A549 (cell line): Measurements from ENCODE around the gene TCN1.

ENCODE experiments used
- CHD4 ChIP-seq: fragments of 200-600 bp; sonication (generic); IDR thresholded peaks from 2 replicates; pipeline ENCODE4 v1.6.1; 2016; ENCODE audit warnings: antibody characterized with exemption, mild to moderate bottlenecking, borderline replicate concordance
- CTCF ChIP-seq: fragments of >200 bp; sonication (Bioruptor Twin); formaldehyde crosslinking; IDR thresholded peaks from 3 replicates; pipeline ENCODE4 v1.5.1; 2016
- ELK1 ChIP-seq: fragments of 150-350 bp; IDR thresholded peaks from 2 replicates; pipeline ENCODE4 v1.6.1; 2014; ENCODE audit warnings: low read depth, mild to moderate bottlenecking, low read length
- JUN ChIP-seq, 2 experiments: fragments of >200 bp; sonication (Bioruptor Twin); formaldehyde crosslinking; IDR thresholded peaks; 2 replicates in 1 of 2; 3 replicates in 1 of 2; pipeline ENCODE4 v1.6.1; 2016 to 2017
- JUNB ChIP-seq: fragments of >200 bp; sonication (Bioruptor Twin); formaldehyde crosslinking; IDR thresholded peaks from 2 replicates; pipeline ENCODE4 v1.6.1; 2016
- KDM1A ChIP-seq: fragments of 200-600 bp; sonication (generic); IDR thresholded peaks from 2 replicates; pipeline ENCODE4 v1.6.1; 2016; ENCODE audit warnings: low read depth, mild to moderate bottlenecking
- MAX ChIP-seq: IDR thresholded peaks from 2 replicates; pipeline ENCODE4 v1.6.1; 2012
- NPAS2 ChIP-seq: fragments of 250-450 bp; sonication (Bioruptor Pico); IDR thresholded peaks from 2 replicates; pipeline ENCODE4 v1.8.0; 2022; ENCODE audit warnings: mild to moderate bottlenecking, moderate library complexity, borderline replicate concordance
- POLR2A ChIP-seq: IDR thresholded peaks from 2 replicates; pipeline ENCODE4 v1.6.1; 2012; ENCODE audit warnings: mild to moderate bottlenecking, low read length
- POLR2AphosphoS2 ChIP-seq: conservative IDR thresholded peaks from 2 replicates; pipeline ENCODE4 v1.6.1; 2012; ENCODE audit warnings: low read length, improper control_type of control experiment, inconsistent platforms
- RAD21 ChIP-seq, 2 experiments: fragments of >200 bp in 1 of 2; sonication (Bioruptor Twin) in 1 of 2; formaldehyde crosslinking in 1 of 2; IDR thresholded peaks in 1 of 2; conservative IDR thresholded peaks in 1 of 2; 2 replicates in 1 of 2; 3 replicates in 1 of 2; pipeline ENCODE4 v1.6.1; 2012 to 2018; ENCODE audit warnings: inconsistent platforms in 1 of 2
- SREBF2 ChIP-seq: fragments of 450-650 bp; IDR thresholded peaks from 2 replicates; pipeline ENCODE4 v1.6.1; 2014; ENCODE audit warnings: mild to moderate bottlenecking, moderate library complexity
- TF ChIP-seq, protein P1 (sequence below): IDR thresholded peaks from 2 replicates; pipeline ENCODE4 v1.6.1; 2012
- TF ChIP-seq, protein P2 (sequence below): fragments of 200-600 bp; sonication (generic); IDR thresholded peaks from 2 replicates; pipeline ENCODE4 v1.6.1; 2016; ENCODE audit warnings: antibody characterized with exemption, mild to moderate bottlenecking, moderate library complexity

- TF ChIP-seq, protein P1, sequence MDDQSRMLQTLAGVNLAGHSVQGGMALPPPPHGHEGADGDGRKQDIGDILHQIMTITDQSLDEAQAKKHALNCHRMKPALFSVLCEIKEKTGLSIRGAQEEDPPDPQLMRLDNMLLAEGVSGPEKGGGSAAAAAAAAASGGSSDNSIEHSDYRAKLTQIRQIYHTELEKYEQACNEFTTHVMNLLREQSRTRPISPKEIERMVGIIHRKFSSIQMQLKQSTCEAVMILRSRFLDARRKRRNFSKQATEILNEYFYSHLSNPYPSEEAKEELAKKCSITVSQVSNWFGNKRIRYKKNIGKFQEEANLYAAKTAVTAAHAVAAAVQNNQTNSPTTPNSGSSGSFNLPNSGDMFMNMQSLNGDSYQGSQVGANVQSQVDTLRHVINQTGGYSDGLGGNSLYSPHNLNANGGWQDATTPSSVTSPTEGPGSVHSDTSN, result no peak
- TF ChIP-seq JUNB, result no peak
- TF ChIP-seq NPAS2 (CRISPR knock-in tag), result no peak
- TF ChIP-seq POLR2A, result no peak
- TF ChIP-seq, protein P2, sequence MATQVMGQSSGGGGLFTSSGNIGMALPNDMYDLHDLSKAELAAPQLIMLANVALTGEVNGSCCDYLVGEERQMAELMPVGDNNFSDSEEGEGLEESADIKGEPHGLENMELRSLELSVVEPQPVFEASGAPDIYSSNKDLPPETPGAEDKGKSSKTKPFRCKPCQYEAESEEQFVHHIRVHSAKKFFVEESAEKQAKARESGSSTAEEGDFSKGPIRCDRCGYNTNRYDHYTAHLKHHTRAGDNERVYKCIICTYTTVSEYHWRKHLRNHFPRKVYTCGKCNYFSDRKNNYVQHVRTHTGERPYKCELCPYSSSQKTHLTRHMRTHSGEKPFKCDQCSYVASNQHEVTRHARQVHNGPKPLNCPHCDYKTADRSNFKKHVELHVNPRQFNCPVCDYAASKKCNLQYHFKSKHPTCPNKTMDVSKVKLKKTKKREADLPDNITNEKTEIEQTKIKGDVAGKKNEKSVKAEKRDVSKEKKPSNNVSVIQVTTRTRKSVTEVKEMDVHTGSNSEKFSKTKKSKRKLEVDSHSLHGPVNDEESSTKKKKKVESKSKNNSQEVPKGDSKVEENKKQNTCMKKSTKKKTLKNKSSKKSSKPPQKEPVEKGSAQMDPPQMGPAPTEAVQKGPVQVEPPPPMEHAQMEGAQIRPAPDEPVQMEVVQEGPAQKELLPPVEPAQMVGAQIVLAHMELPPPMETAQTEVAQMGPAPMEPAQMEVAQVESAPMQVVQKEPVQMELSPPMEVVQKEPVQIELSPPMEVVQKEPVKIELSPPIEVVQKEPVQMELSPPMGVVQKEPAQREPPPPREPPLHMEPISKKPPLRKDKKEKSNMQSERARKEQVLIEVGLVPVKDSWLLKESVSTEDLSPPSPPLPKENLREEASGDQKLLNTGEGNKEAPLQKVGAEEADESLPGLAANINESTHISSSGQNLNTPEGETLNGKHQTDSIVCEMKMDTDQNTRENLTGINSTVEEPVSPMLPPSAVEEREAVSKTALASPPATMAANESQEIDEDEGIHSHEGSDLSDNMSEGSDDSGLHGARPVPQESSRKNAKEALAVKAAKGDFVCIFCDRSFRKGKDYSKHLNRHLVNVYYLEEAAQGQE, result no peak
- no peak for TF ChIP-seq KDM1A
- no peak for TF ChIP-seq JUN (IDR thresholded peaks at IDR 0.05)
- TF ChIP-seq MAX, result no peak
- TF ChIP-seq CTCF, result no peak
- no peak for TF ChIP-seq RAD21 (conservative IDR thresholded peaks at IDR 0.05 in 1 of 2, IDR thresholded peaks at IDR 0.05 in 1 of 2)
- TF ChIP-seq ELK1, result no peak
- TF ChIP-seq CHD4, result no peak
- TF ChIP-seq POLR2AphosphoS2, result no peak
- TF ChIP-seq SREBF2, result no peak
Measured at GRCh38 chr11:59875856-59876519, 9.7 kb upstream of the TCN1 start.
